GM12878 (cell line): Measurements from ENCODE around the gene SHOC1. TPM values are rescaled to one million over a fixed set of nuclear protein-coding genes. Genes with fewer than 3 reads are reported as not detected.

Source experiments
- ATAC-seq: fragments of 200-7000 bp; cut with Tn5 transposase; 3 replicates; pipeline ENCODE4 v1.9.1; 2020; ENCODE audit warnings: mild to moderate bottlenecking, moderate library complexity
- BruUV-seq: library from RNA; stranded (reverse); fragments of 400-500 nt; replicated peaks from 2 replicates; lab custom pipeline; 2021; lab: Mats Ljungman, UMichigan
- CTCF ChIA-PET: fragments of 300-600 bp; sonication (Branson Sonifier 250); formaldehyde crosslinking; extraction: SDS; loops from one replicate; lab custom pipeline; 2021; ENCODE audit warnings: inconsistent platforms; lab: Yijun Ruan, JAX
- POLR2A ChIA-PET: fragments of 350-600 bp; formaldehyde crosslinking; extraction: SDS; loops from one replicate; lab custom pipeline; 2021; ENCODE audit warnings: inconsistent platforms; lab: Charles Lee
- RAD21 ChIA-PET: fragments of 300-600 bp; sonication (Branson Sonifier 250); formaldehyde crosslinking; loops from one replicate; lab custom pipeline; 2023; ENCODE audit warnings: antibody characterized with exemption; ENCODE audit not compliant: unreplicated experiment; lab: Charles Lee
- SMC1A ChIA-PET: fragments of 300-600 bp; sonication (Branson Sonifier 250); formaldehyde crosslinking; loops from one replicate; lab custom pipeline; 2023; ENCODE audit not compliant: unreplicated experiment, uncharacterized antibody; lab: Charles Lee
- DNase-seq: peaks from one replicate; pipeline ENCODE4 v3.0.0-alpha.2; 2011; ENCODE audit warnings: low read depth, low spot score
- FAIRE-seq: peaks from 3 replicates; lab custom pipeline; 2011; peaks lifted over from hg19 to GRCh38; lab: Jason Lieb, UNC
- H2AFZ ChIP-seq: 2 replicates; pipeline ENCODE4 v1.6.0; 2011; ENCODE audit warnings: low read depth, low read length, control low read depth; ENCODE audit not compliant: control insufficient read depth
- H3K27ac ChIP-seq: 2 replicates; pipeline ENCODE4 v1.5.1; 2011; ENCODE audit warnings: control low read depth; ENCODE audit not compliant: control insufficient read depth, insufficient read depth
- H3K27me3 ChIP-seq, 2 experiments: replicated peaks in 1 of 2; 2 replicates each; pipeline versions ENCODE4 v1.6.0 to v1.6.1; 2011; ENCODE audit warnings: low read length in 1 of 2; ENCODE audit not compliant: control insufficient read depth in 2 of 2, insufficient read depth in 2 of 2
- H3K36me3 ChIP-seq, 2 experiments: 2 replicates each; pipeline ENCODE4 v1.5.1; 2011; ENCODE audit warnings: low read length in 1 of 2; ENCODE audit not compliant: control insufficient read depth in 2 of 2, insufficient read depth in 2 of 2
- H3K4me1 ChIP-seq: 2 replicates; pipeline ENCODE4 v1.6.1; 2011; ENCODE audit warnings: mild to moderate bottlenecking, low read length, moderate library complexity, mixed read lengths; ENCODE audit not compliant: control insufficient read depth, insufficient read depth
- H3K4me2 ChIP-seq: 2 replicates; pipeline ENCODE4 v1.6.0; 2011; ENCODE audit warnings: control low read depth; ENCODE audit not compliant: control insufficient read depth, insufficient read depth
- H3K4me3 ChIP-seq: fragments of 200-600 bp; sonication (generic); 2 replicates; pipeline ENCODE4 v1.5.1; 2016
- H3K79me2 ChIP-seq: 2 replicates; pipeline ENCODE4 v1.6.0; 2011; ENCODE audit warnings: low read length; ENCODE audit not compliant: control insufficient read depth, insufficient read depth
- H3K9ac ChIP-seq: 2 replicates; pipeline ENCODE4 v1.8.0; 2011; ENCODE audit warnings: low read length, control low read depth, mixed read lengths; ENCODE audit not compliant: control insufficient read depth, insufficient read depth
- H3K9me3 ChIP-seq: replicated peaks from 3 replicates; pipeline ENCODE4 v1.5.1; 2011; ENCODE audit warnings: mild to moderate bottlenecking, low read length; ENCODE audit not compliant: control insufficient read depth, insufficient read depth
- H4K20me1 ChIP-seq: 2 replicates; pipeline ENCODE4 v1.6.0; 2011; ENCODE audit not compliant: control insufficient read depth, insufficient read depth
- CHD4 ChIP-seq: fragments of 200-600 bp; sonication (generic); IDR thresholded peaks from 2 replicates; pipeline ENCODE4 v1.6.1; 2016; ENCODE audit warnings: mild to moderate bottlenecking
- HDGF ChIP-seq: fragments of 450-650 bp; IDR thresholded peaks from 2 replicates; pipeline ENCODE4 v1.6.1; 2016; ENCODE audit warnings: antibody characterized with exemption
- NRF1 ChIP-seq: conservative IDR thresholded peaks from 2 replicates; pipeline ENCODE4 v1.6.1; 2011; ENCODE audit warnings: mild to moderate bottlenecking, low read depth, low read length, improper control_type of control experiment
- SMAD5 ChIP-seq: IDR thresholded peaks from 2 replicates; pipeline ENCODE4 v1.6.1; 2016; ENCODE audit warnings: antibody characterized with exemption, low read depth
- in situ Hi-C: fragments of 300-500 bp; cut with MboI; formaldehyde crosslinking; loops from 9 replicates; pipeline ENCODE4 v1.14.3; 2018; ENCODE audit warnings: mixed read lengths
- intact Hi-C: fragments of 100-400 bp; cut with micrococcal nuclease; formaldehyde crosslinking; loops from one replicate; pipeline ENCODE4 v1.14.2; 2022; ENCODE audit not compliant: unreplicated experiment
- polyA plus RNA-seq, 11 experiments: library from polyadenylated mRNA; depleted of rRNA in 4 of 11; unstranded in 6 of 11; stranded (reverse) in 5 of 11; fragments of >200 nt; fragmentation: Nextera tagmentation in 4 of 11; fragmentation: Illumina TruSeq in 1 of 11; extraction: Ambion mirVana in 4 of 11; extraction: Trizol in 1 of 11; gene quantifications; 1 replicate in 1 of 11; 2 replicates in 10 of 11; pipeline versions ENCODE4 v1.2.1 to v1.2.3, GENCODE V29; 2011 to 2016; ENCODE audit warnings: inconsistent platforms in 2 of 11, missing spikeins in 2 of 11, low read depth in 1 of 11
- total RNA-seq, 4 experiments: library from RNA; depleted of rRNA in 3 of 4; stranded (reverse); fragments of >200 nt in 3 of 4; fragmentation: Illumina TruSeq in 1 of 4; extraction: Trizol in 1 of 4; gene quantifications; 2 replicates each; pipeline versions ENCODE4 v1.2.1 to v1.2.3, GENCODE V29; 2013 to 2021
- TF ChIP-seq, protein P1 (sequence below): fragments of 450-650 bp; formaldehyde crosslinking; IDR thresholded peaks from 2 replicates; pipeline ENCODE4 v1.4.0; 2020; ENCODE audit warnings: mild to moderate bottlenecking, moderate library complexity

SHOC1 gene
- total and polyA plus RNA-seq, 10 of the 15 experiments (the other 5 are each of a cell fraction or from before 2014, with no cell fraction given) = under 0.01 to 0.11 (median 0.04) TPM; not detected in 3

DNA sequence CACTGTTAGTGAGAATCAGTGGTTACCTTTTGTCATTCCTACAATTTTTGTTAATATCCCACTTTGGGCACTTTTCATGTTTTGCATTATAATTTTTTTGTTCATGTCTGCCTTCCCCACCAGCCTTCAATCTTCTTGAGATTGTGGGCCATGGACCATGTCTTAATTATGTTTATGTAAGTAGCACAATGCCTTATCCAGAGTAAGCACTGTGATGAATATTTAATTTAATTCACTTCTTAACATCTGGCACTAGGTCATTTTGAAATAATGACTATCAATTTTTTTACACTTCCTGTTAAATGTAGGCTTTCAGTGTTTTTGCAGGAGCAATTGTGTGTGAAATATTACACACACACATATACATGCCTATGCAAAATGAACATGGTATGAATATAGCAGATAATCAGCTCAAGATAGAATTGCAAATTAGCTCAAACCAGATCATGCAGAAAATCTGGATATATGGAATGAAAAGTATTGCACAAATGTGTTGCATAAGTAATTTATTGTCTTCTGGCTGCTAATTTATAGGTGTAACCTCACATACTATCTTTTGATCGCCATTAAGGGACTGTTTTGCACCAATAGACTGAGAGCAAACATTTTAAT lies 5.3 kb upstream of the SHOC1 start (continued):
- TF ChIP-seq CHD4 = no peak
- no peak for TF ChIP-seq NRF1

DNA sequence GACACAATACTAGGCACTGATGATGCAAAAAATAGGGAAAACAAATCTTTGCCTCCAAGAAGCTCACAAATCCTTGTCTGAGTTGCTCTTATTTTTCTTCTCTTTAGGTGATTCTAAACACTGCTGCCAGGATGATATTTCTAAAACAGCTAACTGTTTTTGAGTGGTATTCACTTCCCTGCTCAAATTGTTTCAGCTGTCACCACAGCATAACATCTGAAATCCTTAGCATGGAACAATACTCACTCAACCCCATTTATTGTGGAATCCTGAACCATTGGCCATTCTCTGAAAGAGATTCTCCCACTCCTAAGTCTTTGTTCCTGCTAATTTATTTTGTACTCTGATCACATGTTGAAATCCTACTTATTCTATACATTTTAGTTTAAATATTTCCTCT lies 4.8 kb upstream of the SHOC1 start:
- FAIRE-seq (no peak), DNase-seq (no peak), ATAC-seq (no peak)
- POLR2A ChIA-PET = no interaction called here
- Histone ChIP-seq H3K4me1 (peaks cover 4% of the 10 kb centered on the region; the same call in 1 of the 2 replicates), H2AFZ (no peak overlapping the region), H3K9ac (no peak overlapping the region), H4K20me1 (no peaks in the 10 kb centered on the region), H3K27ac (no peak overlapping the region), H3K4me2 (no peak overlapping the region), H3K4me3 (no peak overlapping the region), H3K36me3 (no peaks in the 10 kb centered on the region), H3K9me3 (no peaks in the 10 kb centered on the region; the same call in 2 of the 3 replicates), H3K27me3 (no peaks in the 10 kb centered on the region), H3K79me2 (no peaks in the 10 kb centered on the region)
- intact Hi-C loops = no loop called here
- RAD21 ChIA-PET = no interaction called here
- SMC1A ChIA-PET = interaction anchor here (1.2 to 1.5 kb wide), 2 partner anchors 16 to 93 kb away, joined by 3 read pairs; no protein-coding TSS in a partner anchor
- no TSS peak for BruUV-seq
- TF ChIP-seq SMAD5 = no peak
- TF ChIP-seq, protein P1, sequence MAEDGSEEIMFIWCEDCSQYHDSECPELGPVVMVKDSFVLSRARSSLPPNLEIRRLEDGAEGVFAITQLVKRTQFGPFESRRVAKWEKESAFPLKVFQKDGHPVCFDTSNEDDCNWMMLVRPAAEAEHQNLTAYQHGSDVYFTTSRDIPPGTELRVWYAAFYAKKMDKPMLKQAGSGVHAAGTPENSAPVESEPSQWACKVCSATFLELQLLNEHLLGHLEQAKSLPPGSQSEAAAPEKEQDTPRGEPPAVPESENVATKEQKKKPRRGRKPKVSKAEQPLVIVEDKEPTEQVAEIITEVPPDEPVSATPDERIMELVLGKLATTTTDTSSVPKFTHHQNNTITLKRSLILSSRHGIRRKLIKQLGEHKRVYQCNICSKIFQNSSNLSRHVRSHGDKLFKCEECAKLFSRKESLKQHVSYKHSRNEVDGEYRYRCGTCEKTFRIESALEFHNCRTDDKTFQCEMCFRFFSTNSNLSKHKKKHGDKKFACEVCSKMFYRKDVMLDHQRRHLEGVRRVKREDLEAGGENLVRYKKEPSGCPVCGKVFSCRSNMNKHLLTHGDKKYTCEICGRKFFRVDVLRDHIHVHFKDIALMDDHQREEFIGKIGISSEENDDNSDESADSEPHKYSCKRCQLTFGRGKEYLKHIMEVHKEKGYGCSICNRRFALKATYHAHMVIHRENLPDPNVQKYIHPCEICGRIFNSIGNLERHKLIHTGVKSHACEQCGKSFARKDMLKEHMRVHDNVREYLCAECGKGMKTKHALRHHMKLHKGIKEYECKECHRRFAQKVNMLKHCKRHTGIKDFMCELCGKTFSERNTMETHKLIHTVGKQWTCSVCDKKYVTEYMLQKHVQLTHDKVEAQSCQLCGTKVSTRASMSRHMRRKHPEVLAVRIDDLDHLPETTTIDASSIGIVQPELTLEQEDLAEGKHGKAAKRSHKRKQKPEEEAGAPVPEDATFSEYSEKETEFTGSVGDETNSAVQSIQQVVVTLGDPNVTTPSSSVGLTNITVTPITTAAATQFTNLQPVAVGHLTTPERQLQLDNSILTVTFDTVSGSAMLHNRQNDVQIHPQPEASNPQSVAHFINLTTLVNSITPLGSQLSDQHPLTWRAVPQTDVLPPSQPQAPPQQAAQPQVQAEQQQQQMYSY (CRISPR knock-in tag) = no peak
- no peak for TF ChIP-seq HDGF
- CTCF ChIA-PET = no interaction called here
- in situ Hi-C loops = no loop called here
